CD4-positive, alpha-beta T cell treated with Interferon alpha-2 for 1 hour (primary cell): ENCODE measurements around the gene FAM162B.
"Not testable (repeated sequence)": the region's sequence is repeated elsewhere in the genome, so short reads cannot be mapped to it uniquely, and the experiment has no call there.

Source experiments
- DNase-seq, 2 donors: peaks; one replicate each; pipeline ENCODE4 v3.0.0-alpha.2; 2020 to 2022

FAM162B gene

DNA sequence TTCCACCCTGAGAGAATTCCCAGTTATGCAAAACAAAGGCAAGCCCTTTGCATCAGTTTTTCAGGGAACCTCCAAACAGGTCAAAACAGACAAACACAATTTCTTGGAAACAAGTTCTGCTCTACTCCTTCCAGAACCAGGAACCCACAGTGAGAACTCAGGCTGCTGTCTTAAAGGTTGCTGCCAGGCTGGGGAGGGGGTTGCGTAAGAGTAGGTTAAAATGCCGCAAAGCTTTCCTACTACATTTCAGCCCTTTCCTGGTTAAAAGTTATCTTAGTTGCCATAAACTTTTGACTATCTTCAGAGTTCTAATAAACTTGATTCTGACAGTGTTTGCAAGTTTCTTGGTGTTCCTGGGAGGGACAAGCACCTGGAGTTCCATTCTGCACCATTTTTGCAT is 50.8 kb downstream of the FAM162B start:
- DNase-seq, result no peak

DNA sequence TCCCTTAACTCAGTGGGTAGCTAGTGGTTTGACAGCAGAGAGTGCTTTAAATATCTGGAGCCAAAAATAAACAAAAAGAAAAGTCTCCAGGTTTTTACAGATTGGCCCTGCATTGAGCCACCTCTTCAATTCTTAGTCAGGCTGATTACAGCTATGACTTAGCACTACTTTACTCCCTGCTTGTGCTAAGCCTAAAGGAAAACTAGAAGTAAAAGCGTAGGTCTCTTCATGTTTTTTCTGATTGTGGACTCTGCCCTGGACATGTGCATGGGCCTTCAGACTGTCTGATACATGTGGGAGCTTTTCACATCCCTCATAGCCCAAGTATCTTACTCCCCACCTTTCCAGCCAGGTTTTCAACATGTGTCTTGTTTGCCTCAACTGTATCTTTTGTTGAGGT is 51.2 kb downstream of the FAM162B start:
- DNase-seq, result no peak

GRCh38 chr6:116705917-116706316 is 59.6 kb downstream of the FAM162B start:
- no peak for DNase-seq

DNA sequence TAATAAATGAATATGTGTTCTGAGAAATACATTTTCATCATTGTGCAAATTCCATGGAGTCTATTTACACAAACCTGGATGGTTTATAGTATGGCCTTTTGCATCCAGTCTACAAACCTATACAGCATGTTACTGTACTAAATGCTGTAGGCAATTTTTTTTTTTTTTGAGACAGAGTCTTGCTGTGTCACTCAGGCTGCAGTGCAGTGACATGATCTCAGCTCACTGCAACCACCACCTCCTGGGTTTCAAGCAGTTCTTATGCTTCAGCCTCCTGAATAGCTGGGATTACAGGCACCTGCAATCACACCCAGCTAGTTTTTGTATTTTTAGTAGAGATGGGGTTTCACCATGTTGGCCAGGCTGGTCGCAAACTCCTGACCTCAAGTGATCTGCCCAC is 61.6 kb downstream of the FAM162B start:
- DNase-seq, result not testable (repeated sequence)
